Upper lobe of right lung (tissue), 1 donor: ENCODE data around the gene ABHD15. TPM values are rescaled to one million over a fixed set of nuclear protein-coding genes. Genes with fewer than 3 reads are reported as not detected.

Source experiments
- ATAC-seq: fragments of 200-7000 bp; cut with Tn5 transposase; one replicate; pipeline ENCODE4 v1.9.1; 2020; ENCODE audit warnings: mild to moderate bottlenecking, moderate library complexity
- DNase-seq: peaks from one replicate; pipeline ENCODE4 v3.0.0-alpha.2; 2020
- H3K27ac ChIP-seq: fragments of 200-600 bp; one replicate; pipeline ENCODE4 v1.8.0; 2022
- H3K27me3 ChIP-seq: fragments of 200-600 bp; one replicate; pipeline ENCODE4 v1.8.0; 2022; ENCODE audit warnings: mild to moderate bottlenecking
- H3K36me3 ChIP-seq: fragments of 200-600 bp; one replicate; pipeline ENCODE4 v1.8.0; 2022
- H3K4me1 ChIP-seq: fragments of 200-600 bp; one replicate; pipeline ENCODE4 v1.8.0; 2022
- H3K4me3 ChIP-seq: fragments of 200-600 bp; one replicate; pipeline ENCODE4 v1.8.0; 2022; ENCODE audit warnings: mild to moderate bottlenecking
- H3K9me3 ChIP-seq: fragments of 200-600 bp; one replicate; pipeline ENCODE4 v1.8.0; 2022
- CTCF ChIP-seq: fragments of 200-600 bp; IDR thresholded peaks from one replicate; pipeline ENCODE4 v1.8.0; 2022; ENCODE audit warnings: antibody characterized with exemption
- intact Hi-C: fragments of 100-400 bp; cut with DNase I; formaldehyde crosslinking; loops from one replicate; pipeline ENCODE4 v1.11.0; 2022
- total RNA-seq: library from RNA; stranded (reverse); fragmentation: NEBNext Ultra II Directional; extraction: Animal tissue kit (Norgen Biotek cat#: 25700); gene quantifications from one replicate; pipeline ENCODE4 v1.2.1, GENCODE V29; 2021
- donor health status: DM: no; HTN: yes; CAD: no; lungs with severe emphysema.

The ABHD15 gene
- total RNA-seq, 1 donor from 2014 or later, result 10.9 TPM

GRCh38 chr17:29608986-29609385, 42.1 kb upstream of the ABHD15 start:
- DNase-seq (peak; percentile 57), ATAC-seq (no peak)
- intact Hi-C loops, result no loop called here
- H3K9me3 ChIP-seq, result no peaks in the 10 kb centered on the region
- H3K27ac ChIP-seq, result no peak overlapping the region
- H3K36me3 ChIP-seq, result no peaks in the 10 kb centered on the region
- no peak for TF ChIP-seq CTCF
- no peaks in the 10 kb centered on the region for H3K27me3 ChIP-seq
- H3K4me1 ChIP-seq, result peaks cover 9% of the 10 kb centered on the region
- H3K4me3 ChIP-seq, result no peak overlapping the region

- Histone ChIP-seq H3K27ac (no peak overlapping the region), H3K9me3 (no peaks in the 10 kb centered on the region), H3K4me1 (no peaks in the 10 kb centered on the region), H3K36me3 (no peaks in the 10 kb centered on the region), H3K4me3 (no peak overlapping the region), H3K27me3 (no peaks in the 10 kb centered on the region)
- TF ChIP-seq CTCF, result no peak
- peak; percentile 8 for ATAC-seq
- DNase-seq, result no peak
- intact Hi-C loops, result no loop called here
Observed at GRCh38 chr17:29607557-29608195, 40.8 kb upstream of the ABHD15 start.

- intact Hi-C loops, result no loop called here
- H3K9me3 ChIP-seq, result no peaks in the 10 kb centered on the region
- H3K27me3 ChIP-seq, result no peaks in the 10 kb centered on the region
- DNase-seq (no peak), ATAC-seq (no peak)
- no peak overlapping the region for H3K4me3 ChIP-seq
- no peak for TF ChIP-seq CTCF
- no peaks in the 10 kb centered on the region for H3K4me1 ChIP-seq
- no peak overlapping the region for H3K27ac ChIP-seq
- no peaks in the 10 kb centered on the region for H3K36me3 ChIP-seq
Observed at GRCh38 chr17:29603109-29603674, 36.4 kb upstream of the ABHD15 start.

- peaks cover 9% of the 10 kb centered on the region for H3K4me1 ChIP-seq
- no peaks in the 10 kb centered on the region for H3K36me3 ChIP-seq
- TF ChIP-seq CTCF, result no peak
- H3K27me3 ChIP-seq, result no peaks in the 10 kb centered on the region
- intact Hi-C loops, result no loop called here
- no peak overlapping the region for H3K4me3 ChIP-seq
- DNase-seq (no peak), ATAC-seq (no peak)
- no peaks in the 10 kb centered on the region for H3K9me3 ChIP-seq
- no peak overlapping the region for H3K27ac ChIP-seq
Observed at GRCh38 chr17:29597361-29598172, 30.7 kb upstream of the ABHD15 start.

GRCh38 chr17:29596811-29597210, 30.0 kb upstream of the ABHD15 start:
- Histone ChIP-seq H3K27ac (no peak overlapping the region), H3K4me1 (peaks cover 16% of the 10 kb centered on the region), H3K27me3 (no peaks in the 10 kb centered on the region), H3K4me3 (no peak overlapping the region), H3K9me3 (no peaks in the 10 kb centered on the region), H3K36me3 (no peaks in the 10 kb centered on the region)
- intact Hi-C loops, result no loop called here
- TF ChIP-seq CTCF, result no peak
- no peak for DNase-seq
- no peak for ATAC-seq
